GM23338 (cell line): Measurements from ENCODE around the gene AHCY. TPM values are rescaled to one million over a fixed set of nuclear protein-coding genes. Genes with fewer than 3 reads are reported as not detected.

Source experiments
- ATAC-seq: fragments of 200-7000 bp; cut with Tn5 transposase; 3 replicates; pipeline ENCODE4 v1.9.1; 2020
- DNase-seq: peaks from one replicate; pipeline ENCODE4 v3.0.0-alpha.2; 2015; ENCODE audit warnings: low spot score
- H2AFZ ChIP-seq: fragments of 200-600 bp; sonication (generic); 2 replicates; pipeline ENCODE4 v1.8.0; 2016; ENCODE audit warnings: antibody characterized with exemption, mild to moderate bottlenecking, moderate library complexity
- H3F3A ChIP-seq: fragments of 200-600 bp; sonication (generic); replicated peaks from 2 replicates; pipeline ENCODE4 v1.8.0; 2017; ENCODE audit warnings: antibody characterized with exemption, mixed run types, low read depth
- H3K27ac ChIP-seq: fragments of 200-600 bp; sonication (generic); 2 replicates; pipeline ENCODE4 v1.6.1; 2016; ENCODE audit warnings: low read depth
- H3K27me3 ChIP-seq: fragments of 200-600 bp; sonication (generic); 2 replicates; pipeline ENCODE4 v1.8.0; 2016; ENCODE audit warnings: mild to moderate bottlenecking, mixed run types, moderate library complexity; ENCODE audit not compliant: insufficient read depth
- H3K36me3 ChIP-seq: fragments of 200-600 bp; sonication (generic); 2 replicates; pipeline ENCODE4 v1.8.0; 2016; ENCODE audit warnings: mild to moderate bottlenecking; ENCODE audit not compliant: insufficient read depth
- H3K4me1 ChIP-seq: fragments of 200-600 bp; sonication (generic); 2 replicates; pipeline ENCODE4 v1.8.0; 2016; ENCODE audit warnings: mild to moderate bottlenecking, moderate library complexity; ENCODE audit not compliant: insufficient read depth
- H3K4me2 ChIP-seq: fragments of 200-600 bp; sonication (generic); 2 replicates; pipeline ENCODE4 v1.7.1; 2017; ENCODE audit warnings: mixed run types
- H3K4me3 ChIP-seq: fragments of 200-600 bp; sonication (generic); 2 replicates; pipeline ENCODE4 v1.6.1; 2016; ENCODE audit warnings: mixed run types
- H3K79me2 ChIP-seq: fragments of 200-600 bp; sonication (generic); replicated peaks from 2 replicates; pipeline ENCODE4 v1.8.0; 2017; ENCODE audit warnings: mild to moderate bottlenecking; ENCODE audit not compliant: insufficient read depth
- H3K9me2 ChIP-seq: fragments of 200-600 bp; sonication (generic); 2 replicates; pipeline ENCODE4 v1.8.0; 2017; ENCODE audit not compliant: insufficient read depth
- H4K20me1 ChIP-seq: fragments of 200-600 bp; sonication (generic); replicated peaks from 2 replicates; pipeline ENCODE4 v1.8.0; 2017; ENCODE audit warnings: mild to moderate bottlenecking; ENCODE audit not compliant: insufficient read depth
- H3K27ac Mint-ChIP-seq: 2 replicates; pipeline ENCODE4 v1.8.0; 2020; ENCODE audit warnings: inconsistent platforms, mild to moderate bottlenecking, moderate library complexity, mixed read lengths
- H3K27me3 Mint-ChIP-seq: 3 replicates; pipeline ENCODE4 v1.8.0; 2022; ENCODE audit warnings: low read depth, mild to moderate bottlenecking, moderate library complexity, mixed read lengths, inconsistent platforms; ENCODE audit not compliant: insufficient read depth, poor library complexity
- H3K36me3 Mint-ChIP-seq: 3 replicates; pipeline ENCODE4 v1.8.0; 2021; ENCODE audit warnings: low read depth, mild to moderate bottlenecking, inconsistent platforms, moderate library complexity, mixed read lengths
- H3K4me1 Mint-ChIP-seq: 3 replicates; pipeline ENCODE4 v1.8.0; 2020; ENCODE audit warnings: mild to moderate bottlenecking, inconsistent platforms, mixed read lengths
- H3K4me3 Mint-ChIP-seq: 3 replicates; pipeline ENCODE4 v1.8.0; 2021; ENCODE audit warnings: moderate library complexity, mild to moderate bottlenecking, inconsistent platforms, mixed read lengths
- H3K9me3 Mint-ChIP-seq: 3 replicates; pipeline ENCODE4 v1.8.0; 2020; ENCODE audit warnings: moderate library complexity, mild to moderate bottlenecking, inconsistent platforms, mixed read lengths
- CREB1 ChIP-seq: fragments of 250-450 bp; sonication (Bioruptor Pico); IDR thresholded peaks from 2 replicates; pipeline ENCODE4 v1.5.0; 2020; ENCODE audit warnings: low read depth, mild to moderate bottlenecking, moderate library complexity
- NANOG ChIP-seq: IDR thresholded peaks from 2 replicates; pipeline ENCODE4 v1.6.1; 2016; ENCODE audit warnings: antibody characterized with exemption, borderline replicate concordance
- POLR2AphosphoS5 ChIP-seq: IDR thresholded peaks from 2 replicates; pipeline ENCODE4 v1.6.1; 2016; ENCODE audit warnings: antibody characterized with exemption, low read depth
- REST ChIP-seq: IDR thresholded peaks from one replicate; pipeline ENCODE4 v1.6.1; 2018; ENCODE audit warnings: antibody characterized with exemption; ENCODE audit not compliant: unreplicated experiment
- STAT1 ChIP-seq: IDR thresholded peaks from one replicate; pipeline ENCODE4 v1.6.1; 2016; ENCODE audit warnings: antibody characterized with exemption; ENCODE audit not compliant: unreplicated experiment
- ZNF114 ChIP-seq: fragments of 250-450 bp; sonication (Bioruptor Pico); IDR thresholded peaks from 2 replicates; pipeline ENCODE4 v1.5.0; 2020; ENCODE audit warnings: mild to moderate bottlenecking, moderate library complexity
- ZNF462 ChIP-seq: fragments of 250-450 bp; sonication (Bioruptor Pico); IDR thresholded peaks from 2 replicates; pipeline ENCODE4 v1.5.0; 2020; ENCODE audit warnings: mild to moderate bottlenecking, moderate library complexity
- polyA plus RNA-seq: library from polyadenylated mRNA; unstranded; fragments of >200 nt; fragmentation: Nextera tagmentation; extraction: Ambion mirVana; gene quantifications from 2 replicates; pipeline ENCODE4 v1.2.1, GENCODE V29; 2016
- total RNA-seq: library from RNA; depleted of rRNA; stranded (reverse); fragments of >200 nt; shearing (Covaris generic); gene quantifications from 2 replicates; pipeline ENCODE4 v1.2.3, GENCODE V29; 2014
- TF ChIP-seq, protein P1 (sequence below): IDR thresholded peaks from 2 replicates; pipeline ENCODE4 v1.6.1; 2016; ENCODE audit warnings: antibody characterized with exemption
- TF ChIP-seq, protein P2 (sequence below), 2 experiments: fragments of 200-600 bp in 1 of 2; sonication (generic) in 1 of 2; conservative IDR thresholded peaks; 2 replicates each; pipeline versions ENCODE4 v1.5.1 to v1.6.1; 2016 to 2017; ENCODE audit warnings: antibody characterized with exemption in 2 of 2, low read depth in 2 of 2, mild to moderate bottlenecking in 2 of 2, moderate library complexity in 1 of 2

Gene AHCY
- total and polyA plus RNA-seq, 2 experiments from 2014 or later: 138 to 423 TPM

DNA sequence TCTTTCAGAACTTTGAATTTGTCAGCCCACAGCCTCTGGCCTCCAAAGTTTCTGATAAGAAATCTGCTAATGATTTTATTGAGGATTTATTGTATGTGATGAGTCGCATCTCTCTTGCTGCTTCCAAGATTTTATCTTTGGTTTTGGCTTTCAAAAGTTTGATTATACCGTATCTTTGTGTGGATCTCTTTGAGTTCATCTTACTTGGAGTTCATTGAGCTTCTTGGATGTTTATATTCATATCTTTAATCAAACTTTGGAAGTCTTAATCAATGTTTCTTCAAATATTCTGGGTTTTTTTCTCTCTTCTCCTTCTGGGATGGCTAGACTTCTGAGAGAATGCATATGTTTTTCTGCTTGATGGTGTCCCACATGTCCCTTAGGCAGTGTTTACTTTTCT, 65.2 kb downstream of the AHCY start:
- no peak for ATAC-seq
- H3K9me2 ChIP-seq: no peaks in the 10 kb centered on the region
- Mint-ChIP-seq H3K36me3 (no peaks in the 10 kb centered on the region), H3K27ac (no peak overlapping the region), H3K27me3 (no peaks in the 10 kb centered on the region), H3K4me1 (peaks cover 7% of the 10 kb centered on the region; the same call in 2 of the 3 replicates), H3K9me3 (peaks cover 6% of the 10 kb centered on the region), H3K4me3 (no peak overlapping the region)
- no peak overlapping the region for H3K27ac ChIP-seq
- H4K20me1 ChIP-seq: no peaks in the 10 kb centered on the region
- no peaks in the 10 kb centered on the region for H3K36me3 ChIP-seq
- no peaks in the 10 kb centered on the region for H3K27me3 ChIP-seq
- no peak overlapping the region for H3K4me3 ChIP-seq
- H3K79me2 ChIP-seq: no peaks in the 10 kb centered on the region
- TF ChIP-seq, protein P1, sequence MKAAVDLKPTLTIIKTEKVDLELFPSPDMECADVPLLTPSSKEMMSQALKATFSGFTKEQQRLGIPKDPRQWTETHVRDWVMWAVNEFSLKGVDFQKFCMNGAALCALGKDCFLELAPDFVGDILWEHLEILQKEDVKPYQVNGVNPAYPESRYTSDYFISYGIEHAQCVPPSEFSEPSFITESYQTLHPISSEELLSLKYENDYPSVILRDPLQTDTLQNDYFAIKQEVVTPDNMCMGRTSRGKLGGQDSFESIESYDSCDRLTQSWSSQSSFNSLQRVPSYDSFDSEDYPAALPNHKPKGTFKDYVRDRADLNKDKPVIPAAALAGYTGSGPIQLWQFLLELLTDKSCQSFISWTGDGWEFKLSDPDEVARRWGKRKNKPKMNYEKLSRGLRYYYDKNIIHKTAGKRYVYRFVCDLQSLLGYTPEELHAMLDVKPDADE: no peak
- no peak for TF ChIP-seq CREB1 (CRISPR knock-in tag)
- TF ChIP-seq, protein P2, sequence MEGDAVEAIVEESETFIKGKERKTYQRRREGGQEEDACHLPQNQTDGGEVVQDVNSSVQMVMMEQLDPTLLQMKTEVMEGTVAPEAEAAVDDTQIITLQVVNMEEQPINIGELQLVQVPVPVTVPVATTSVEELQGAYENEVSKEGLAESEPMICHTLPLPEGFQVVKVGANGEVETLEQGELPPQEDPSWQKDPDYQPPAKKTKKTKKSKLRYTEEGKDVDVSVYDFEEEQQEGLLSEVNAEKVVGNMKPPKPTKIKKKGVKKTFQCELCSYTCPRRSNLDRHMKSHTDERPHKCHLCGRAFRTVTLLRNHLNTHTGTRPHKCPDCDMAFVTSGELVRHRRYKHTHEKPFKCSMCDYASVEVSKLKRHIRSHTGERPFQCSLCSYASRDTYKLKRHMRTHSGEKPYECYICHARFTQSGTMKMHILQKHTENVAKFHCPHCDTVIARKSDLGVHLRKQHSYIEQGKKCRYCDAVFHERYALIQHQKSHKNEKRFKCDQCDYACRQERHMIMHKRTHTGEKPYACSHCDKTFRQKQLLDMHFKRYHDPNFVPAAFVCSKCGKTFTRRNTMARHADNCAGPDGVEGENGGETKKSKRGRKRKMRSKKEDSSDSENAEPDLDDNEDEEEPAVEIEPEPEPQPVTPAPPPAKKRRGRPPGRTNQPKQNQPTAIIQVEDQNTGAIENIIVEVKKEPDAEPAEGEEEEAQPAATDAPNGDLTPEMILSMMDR (conservative IDR thresholded peaks at IDR 0.05; ENCODE audit: low read depth in 2 of 2): no peak
- no peak for TF ChIP-seq POLR2AphosphoS5
- no peak for TF ChIP-seq REST
- TF ChIP-seq ZNF462 (CRISPR knock-in tag): no peak
- no peak for TF ChIP-seq ZNF114 (CRISPR knock-in tag)
- TF ChIP-seq NANOG: no peak
- no peak for TF ChIP-seq STAT1
- H3K4me1 ChIP-seq: 0 out of 2 replicates have a peak, but pooled peaks cover 10% of the 10 kb centered on the region
- no peak for DNase-seq
- no peak overlapping the region for H2AFZ ChIP-seq
- H3K4me2 ChIP-seq: no peak overlapping the region
- H3F3A ChIP-seq: no peaks in the 10 kb centered on the region
